IPS-NIHi7 (cell line): ENCODE measurements around the gene SNX13.
A peak's percentile ranks its signal among the peaks of the same experiment; 100 is the strongest.

Experiments used
- DNase-seq: peaks from one replicate; pipeline ENCODE4 v3.0.0; 2012; ENCODE audit warnings: mixed read lengths; ENCODE audit errors: extremely low spot score

Gene SNX13

DNA sequence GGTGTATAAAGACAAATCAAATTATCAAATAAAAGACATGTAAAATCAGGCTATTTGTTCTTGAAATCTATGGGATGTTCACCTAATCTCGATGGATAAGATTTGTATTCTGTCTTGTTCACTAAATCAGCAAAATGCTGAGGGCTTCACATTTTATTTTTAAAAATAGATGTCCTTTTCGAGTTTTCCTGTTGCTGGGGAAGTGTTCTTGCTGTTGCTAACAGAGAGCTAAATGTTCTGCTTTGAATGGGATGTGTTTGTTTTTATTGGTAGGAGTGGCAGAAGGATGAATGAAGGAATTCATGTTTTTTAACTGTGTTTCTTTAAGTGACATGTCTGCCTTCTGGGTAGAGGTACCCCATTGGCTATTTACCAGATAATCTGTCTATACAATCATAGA lies 7.3 kb upstream of the SNX13 start:
- no peak for DNase-seq

DNA sequence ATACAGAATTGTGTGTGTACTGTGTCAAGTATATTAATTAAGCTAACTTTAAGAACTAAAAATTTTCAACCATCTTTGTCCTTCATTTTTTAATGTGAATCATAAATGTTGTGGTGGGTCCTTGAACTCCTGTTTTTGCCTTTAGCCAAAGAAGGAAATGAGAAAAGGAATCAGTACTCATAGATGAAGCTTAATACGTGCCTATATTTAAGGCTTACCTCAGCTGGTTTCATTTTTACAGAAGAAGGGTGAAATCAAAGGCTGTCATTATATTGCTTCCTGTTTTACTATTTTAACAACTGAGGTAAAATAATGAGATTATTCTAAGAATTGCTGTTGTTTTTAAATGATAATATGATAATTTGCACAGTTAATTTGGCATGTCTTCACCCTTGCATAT lies 6.3 kb upstream of the SNX13 start:
- no peak for DNase-seq

DNA sequence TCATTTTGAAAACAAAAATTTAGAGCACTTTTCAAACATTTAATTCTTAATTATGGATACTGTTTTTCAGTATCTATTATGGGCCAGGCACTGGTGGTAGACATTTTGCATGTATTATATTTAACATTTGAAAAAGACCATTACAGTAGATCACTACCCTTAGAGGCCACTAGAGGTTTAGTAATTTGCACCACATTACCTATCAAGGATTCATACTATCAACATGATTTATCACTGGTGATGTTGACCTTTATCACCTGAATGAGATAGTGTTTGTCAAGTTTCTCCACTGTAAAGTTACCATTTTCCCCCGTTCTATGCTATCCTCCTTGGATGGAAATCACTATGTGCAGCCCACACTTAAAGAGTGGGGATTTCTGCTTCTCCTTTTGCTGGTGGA lies 4.4 kb upstream of the SNX13 start:
- no peak for DNase-seq

DNA sequence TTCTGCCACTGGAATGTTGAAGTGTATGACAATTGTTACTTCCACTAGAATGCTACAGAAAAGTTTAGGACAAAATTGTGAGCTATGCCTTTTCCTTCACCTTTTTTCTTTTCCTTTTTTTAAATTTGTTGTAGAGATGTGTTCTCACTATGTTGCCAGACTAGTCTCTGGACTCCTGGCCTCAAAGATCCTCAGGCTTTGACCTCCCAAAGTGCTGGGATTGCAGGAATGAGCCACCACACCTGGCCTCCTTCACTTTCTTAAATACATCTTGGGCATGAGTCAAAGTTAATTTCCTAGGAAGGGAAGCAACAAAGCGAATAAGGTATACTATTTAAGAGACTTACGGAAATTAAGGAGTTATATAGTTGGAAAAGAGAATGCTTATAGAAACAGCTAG lies 2.7 kb upstream of the SNX13 start:
- DNase-seq, result no peak

DNA sequence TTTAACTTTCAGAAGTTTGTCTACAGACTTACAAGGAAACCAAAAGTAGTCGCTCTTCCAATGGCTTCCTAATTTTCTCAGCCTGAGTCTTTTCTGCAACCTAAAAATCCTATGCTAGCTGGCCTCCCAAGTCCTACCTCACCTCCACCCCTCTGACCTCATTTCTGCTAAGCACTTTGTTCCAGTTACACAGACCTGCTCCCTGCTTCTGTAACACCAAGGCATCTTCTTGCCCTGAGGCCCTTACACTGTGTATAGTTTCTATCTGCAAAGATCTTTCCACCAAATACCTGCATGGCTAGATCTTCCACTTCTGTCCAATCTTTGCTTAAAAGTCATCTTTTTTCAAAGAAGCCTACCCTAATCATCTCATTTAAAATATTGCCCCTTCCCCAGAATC lies 1.9 kb upstream of the SNX13 start:
- no peak for DNase-seq

DNA sequence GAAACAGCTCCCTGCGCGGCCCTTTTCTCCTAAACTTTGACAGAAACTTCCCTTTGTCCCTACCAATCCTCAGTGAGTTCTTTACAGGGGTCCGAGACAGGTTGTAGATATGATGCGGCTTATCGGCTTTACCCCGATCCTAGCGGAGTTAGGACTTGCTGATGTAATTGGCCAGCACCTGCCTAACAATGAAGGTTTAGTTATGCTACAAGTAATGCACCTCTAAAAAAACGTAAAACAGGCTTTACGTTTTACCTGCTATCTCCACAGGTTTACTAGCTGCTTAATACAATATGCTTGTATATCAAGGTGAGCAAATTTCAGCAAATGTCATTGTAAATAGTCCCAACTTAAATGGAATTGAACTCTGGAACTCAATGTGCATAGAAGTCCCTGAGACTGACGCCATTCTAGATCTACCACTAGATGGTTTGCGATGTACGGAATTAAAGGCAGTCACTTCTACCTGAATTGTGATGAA lies 697 bp upstream of the SNX13 start:
- DNase-seq, result peak; percentile 35

DNA sequence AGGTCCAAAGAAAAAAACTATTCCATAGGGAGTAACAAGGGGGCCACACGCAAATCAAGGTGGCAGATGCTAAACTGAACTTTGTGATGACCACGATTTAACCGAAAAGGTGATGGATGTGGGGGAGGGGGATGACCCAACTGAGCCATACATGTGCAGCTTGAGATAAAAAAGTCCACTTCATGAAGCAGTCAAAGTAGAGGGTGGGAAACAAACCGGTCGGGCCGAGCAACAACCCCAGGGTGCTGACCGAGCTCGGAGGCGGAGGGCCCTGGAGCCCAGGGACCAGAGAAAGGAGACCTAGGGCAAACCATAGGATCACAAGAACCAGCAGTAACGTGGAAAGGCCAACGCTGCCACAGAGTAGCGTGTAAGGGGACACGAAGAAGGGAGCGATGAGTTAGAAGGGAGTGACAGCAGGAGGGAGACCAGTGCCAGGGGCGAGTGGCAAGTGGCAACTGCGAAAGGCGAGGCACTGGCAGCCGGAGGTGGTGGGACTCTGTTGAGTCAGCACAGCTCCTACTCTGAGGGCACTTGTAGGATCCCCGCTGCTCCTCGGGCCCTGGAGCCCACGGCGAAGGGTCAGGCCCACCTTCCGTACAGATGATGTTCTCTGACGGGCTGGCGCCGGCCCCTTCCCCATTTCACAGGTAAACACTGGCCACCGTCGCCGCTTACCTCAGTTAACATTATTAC lies 540 bp downstream of the SNX13 start:
- DNase-seq, result peak; percentile 29

DNA sequence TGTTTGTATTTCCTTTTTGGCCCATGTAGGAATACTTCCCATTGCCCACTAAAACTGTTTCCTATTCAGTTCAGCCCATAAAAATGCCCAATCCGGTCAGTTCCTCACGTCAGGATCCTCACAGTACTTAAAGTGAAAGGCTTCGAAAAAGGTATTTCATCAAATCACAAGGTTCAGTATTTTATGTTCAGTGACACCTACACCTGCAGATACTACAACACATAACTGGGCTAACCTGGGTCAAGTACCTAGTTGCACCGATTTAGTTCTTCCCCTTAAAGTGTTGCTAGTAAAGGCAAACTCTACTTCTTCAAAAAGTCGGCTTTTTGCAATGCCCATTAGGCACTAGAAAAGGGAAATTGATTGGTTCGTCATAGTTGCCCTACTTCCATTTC lies 1.1 kb downstream of the SNX13 start:
- no peak for DNase-seq

DNA sequence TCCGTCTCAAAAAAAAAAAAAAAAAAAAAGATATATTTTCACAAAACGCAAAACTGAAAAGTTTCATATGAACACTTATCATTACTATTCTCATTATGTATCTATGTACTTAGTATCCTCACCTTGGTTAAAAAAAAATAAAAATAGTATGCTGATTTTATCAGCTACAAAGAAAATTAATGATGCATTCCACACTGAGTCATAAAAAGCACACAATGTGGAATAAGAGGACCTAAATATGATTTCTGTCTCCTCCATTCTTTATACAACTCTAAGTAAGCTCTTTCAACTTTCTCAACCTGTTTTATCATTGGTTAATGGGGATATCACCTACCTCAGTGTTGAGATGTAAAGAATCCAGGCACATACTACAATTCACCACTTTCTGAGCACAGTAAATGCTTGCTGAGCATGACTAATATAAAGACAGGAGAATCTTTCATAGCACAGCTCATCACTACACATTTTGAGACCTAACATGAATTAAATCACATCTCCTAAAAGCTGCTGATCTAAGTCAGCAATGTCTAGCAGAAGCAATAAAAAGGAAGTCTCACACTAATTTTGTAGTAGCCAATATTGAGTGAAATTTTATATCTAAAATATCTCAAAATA lies 2.7 kb downstream of the SNX13 start:
- DNase-seq, result no peak

DNA sequence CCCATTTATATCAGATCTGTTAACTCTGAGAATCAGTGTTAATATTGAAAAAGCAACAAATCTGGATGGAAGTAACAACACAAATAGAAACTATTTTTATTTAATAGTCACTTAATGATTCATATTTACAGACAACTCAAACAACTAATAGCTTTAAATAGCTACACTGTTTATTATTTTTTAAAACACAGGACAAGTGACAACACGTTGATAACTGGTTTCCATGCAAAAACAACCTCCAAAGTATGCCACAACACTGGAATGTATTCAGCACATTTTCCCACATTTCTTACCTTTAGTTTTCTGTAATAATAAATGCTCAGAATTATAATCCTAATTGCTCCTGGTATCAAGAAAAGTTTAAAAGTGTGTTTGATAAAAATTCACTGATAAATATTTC lies 4.0 kb downstream of the SNX13 start:
- DNase-seq, result no peak

DNA sequence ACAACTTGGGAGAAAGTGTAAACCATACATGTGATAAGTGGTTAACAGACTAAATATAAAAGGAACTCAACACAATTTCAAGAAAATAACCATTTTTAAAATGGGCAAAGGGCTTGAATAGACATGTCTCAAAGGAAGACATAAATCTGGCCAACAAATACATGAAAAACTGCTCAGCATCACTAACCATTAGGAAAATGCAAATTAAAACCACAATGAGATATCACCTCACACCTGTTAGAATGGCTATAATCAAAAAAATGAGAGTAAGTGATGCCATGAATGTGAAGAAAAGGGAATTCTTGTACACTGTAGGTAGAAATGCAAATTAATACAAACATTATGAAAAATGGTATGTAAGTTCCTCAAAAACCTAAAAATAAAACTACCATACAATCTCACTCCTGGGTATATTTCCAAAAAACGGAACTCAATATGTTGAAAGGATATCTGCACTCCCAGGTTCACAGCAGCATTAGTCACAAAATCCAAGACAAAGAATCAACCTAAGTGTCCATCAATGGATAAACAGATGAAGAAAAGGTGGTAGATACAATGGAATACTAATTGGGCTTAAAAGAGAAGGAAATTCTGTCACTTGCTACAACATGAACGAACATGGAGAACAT lies 5.6 kb downstream of the SNX13 start:
- no peak for DNase-seq

DNA sequence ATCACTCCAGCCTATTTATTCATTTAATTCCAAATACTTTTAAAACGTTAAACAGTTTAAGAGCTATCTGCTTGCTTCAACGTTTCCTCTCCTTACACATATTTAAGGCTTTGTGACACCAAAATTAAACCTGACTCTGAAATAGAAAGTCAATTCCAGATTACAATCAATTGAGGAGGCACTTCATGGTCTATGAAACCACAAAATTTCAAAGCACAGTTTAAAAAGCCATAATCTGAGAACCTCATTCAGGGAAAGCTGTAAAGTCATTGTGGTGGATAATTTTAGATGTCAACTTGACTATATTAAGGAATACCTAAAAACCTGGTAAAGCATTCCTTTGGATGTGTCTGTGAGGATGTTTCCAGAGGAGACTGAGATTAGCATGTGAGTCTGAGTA lies 6.2 kb downstream of the SNX13 start:
- no peak for DNase-seq

DNA sequence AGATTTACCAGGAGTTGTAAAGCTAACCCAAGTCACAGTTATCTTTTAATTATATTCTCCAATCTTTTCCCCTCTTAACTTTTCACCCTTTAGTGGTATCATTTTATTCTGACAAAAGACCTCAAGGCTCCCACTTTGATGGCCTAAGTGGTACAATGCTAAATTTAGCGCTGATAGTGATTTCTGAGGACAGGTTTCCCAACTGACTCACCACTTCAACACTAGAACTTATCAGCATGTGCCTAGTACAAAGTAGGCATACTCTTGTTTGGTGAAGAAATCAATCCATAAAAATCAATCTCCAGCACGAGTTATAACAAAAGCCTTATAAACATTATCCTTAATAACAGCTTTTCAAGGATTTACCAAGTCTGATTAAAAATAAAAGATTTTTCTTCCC lies 7.5 kb downstream of the SNX13 start:
- DNase-seq, result no peak

DNA sequence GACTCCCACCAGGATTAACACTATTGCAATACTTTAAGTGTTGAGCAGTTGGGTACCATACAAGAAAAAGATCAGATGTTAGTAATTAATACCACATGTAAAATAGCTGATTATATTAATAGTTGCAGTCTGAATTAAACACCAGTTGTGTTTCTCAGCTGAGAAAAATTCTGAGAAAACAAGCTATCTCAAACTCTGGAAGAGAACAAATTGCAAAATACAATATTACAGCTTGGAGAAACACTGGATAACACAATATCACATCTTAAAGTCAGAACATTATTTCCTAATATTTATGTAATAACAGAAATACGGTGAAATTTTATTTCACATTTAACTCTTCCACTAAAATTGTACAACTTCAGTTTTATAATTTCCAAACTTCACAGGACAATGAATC lies 9.2 kb downstream of the SNX13 start:
- DNase-seq, result no peak

DNA sequence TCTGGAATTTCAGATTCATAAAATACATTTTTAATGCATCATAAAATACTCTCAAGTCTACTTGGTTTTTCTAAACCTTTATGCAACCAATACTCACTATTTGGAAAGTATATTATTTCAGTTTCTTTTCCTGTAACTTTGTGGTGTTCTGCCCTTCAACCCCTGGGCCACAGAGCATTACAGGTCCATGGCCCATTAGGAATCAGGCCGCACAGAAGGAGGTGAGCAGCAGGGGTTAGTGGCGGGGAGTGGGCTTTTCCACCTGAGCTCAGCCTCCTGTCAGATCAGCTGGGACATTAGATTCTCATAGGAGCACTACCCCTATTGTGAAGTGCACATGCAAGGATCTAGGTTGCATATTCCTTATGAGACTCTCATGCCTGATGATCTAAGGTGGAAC lies 9.7 kb downstream of the SNX13 start:
- DNase-seq, result no peak

DNA sequence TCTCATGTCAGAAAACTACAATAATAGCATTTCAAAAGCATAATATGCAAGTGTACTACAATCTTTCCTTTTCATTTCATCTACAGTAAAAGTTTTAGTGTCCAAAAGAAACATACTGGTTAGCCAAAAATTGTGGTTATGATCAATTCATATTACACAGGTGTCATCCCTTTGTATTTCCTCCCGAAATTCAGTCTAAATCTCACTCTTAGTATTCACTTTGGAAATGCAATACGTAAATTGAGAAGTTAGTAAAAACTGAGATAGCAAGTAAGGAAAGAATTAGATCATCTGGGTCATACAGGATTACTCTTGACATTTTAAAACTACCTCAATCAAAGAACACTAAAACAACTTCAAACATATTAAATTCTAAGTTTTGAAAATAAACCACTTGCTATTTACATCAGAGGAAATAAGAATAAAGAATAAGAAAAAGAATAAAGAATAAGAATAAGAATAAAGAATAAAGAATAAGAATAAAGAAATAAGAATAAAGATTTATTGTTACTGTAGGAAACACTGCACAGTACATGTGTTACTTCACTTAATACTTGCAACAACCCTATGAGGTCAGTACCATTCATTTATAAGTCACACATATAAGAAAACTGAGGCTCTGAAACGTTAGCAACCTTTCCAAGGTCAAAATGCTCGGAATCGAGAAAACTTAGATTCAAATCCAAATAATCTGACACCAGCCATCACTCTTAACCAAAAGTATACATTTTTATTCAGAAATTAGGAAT lies 10.5 kb downstream of the SNX13 start:
- no peak for DNase-seq

DNA sequence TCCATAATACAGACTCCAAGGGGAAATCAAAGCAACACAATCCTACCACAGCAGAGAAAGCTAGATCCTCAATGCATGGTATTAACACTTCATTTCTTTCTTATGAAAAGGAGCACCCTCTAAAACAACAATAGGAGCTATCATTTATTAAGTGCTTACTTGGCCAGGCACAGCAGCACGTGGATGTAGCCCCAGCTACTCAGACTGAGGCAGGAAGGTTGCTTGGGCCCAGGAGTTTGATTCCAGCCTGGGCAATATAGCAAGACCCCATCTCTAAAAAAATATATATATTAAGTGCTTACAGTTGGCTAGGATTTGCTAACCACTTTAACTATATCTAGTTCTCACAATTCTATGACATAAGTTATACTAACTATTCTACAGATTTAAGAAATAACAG lies 12.2 kb downstream of the SNX13 start:
- no peak for DNase-seq

DNA sequence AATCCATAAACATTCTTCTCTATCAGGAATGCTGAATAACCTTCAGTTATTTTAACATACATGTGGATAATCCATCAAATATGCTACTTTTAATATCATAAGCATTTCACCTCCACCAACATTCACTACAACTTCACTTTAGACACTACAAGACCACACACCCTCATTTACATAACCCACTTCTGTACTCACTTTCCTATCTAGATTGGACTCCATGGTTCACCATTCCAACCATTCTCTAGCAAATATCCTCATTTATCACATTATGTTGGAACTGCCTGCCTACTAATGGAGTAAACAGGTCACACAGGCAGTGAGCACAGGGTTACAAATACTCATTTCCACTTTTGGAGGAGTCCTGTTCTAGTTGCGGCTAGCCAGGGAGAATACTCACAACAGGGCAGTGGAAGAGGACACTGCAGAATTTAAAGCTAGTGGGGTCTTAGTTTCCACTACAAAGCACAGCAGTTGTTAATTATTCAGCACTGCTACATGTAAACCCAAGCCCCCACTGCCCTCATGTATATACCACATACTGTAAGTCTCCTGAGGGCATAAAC lies 18.4 kb downstream of the SNX13 start:
- no peak for DNase-seq

DNA sequence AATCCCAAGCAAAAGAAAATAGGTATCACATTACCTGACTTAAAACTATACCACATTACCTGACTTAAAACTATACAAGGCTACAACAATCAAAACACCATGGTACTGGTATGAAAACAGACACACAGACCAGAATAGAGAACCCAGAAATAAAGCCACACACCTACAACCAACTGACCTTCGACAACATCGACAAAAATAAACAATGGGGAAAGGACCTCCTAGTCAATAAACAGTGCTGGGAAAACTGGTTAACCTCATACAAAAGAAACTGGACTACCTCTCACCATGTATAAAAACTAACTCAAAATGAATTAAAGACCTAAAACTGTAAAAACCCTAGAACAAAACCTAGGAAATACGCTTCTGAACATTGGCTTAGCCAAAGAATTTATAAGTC lies 22.5 kb downstream of the SNX13 start:
- DNase-seq, result no peak

DNA sequence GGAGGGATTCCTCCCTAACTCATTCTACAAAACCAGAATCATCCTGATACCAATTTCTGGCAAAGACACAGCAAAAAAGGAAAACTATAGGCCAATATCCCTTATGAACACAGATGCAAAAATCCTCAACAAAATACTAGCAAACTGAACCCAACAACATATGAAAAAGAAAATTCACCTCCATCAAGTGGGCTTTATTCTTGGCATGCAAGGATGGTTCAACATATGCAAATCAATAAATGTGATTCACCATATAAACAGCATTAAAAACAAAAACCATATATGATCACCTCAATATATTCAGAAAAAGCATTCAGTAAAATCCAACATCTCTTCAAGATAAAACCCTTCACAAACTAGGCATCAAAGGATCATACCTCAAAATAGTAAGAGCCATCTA lies 23.5 kb downstream of the SNX13 start:
- DNase-seq, result no peak

DNA sequence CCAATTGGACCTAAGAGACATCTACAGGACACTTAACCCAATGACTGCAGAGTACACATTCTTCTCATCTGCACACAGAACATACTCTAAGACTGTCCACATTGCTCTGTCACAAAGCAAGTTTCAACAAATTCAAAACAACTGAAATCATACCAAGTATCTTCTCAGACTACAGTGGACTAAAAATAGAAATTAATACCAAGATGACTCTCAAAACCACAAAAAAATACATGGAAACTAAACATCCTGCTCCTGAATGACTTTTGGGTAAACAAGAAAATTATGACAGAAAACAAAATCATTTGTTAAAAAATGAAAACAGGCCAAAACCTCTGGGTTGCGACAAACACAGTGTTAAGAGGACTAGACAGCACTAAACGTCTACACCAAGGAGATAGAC lies 24.5 kb downstream of the SNX13 start:
- DNase-seq, result no peak

DNA sequence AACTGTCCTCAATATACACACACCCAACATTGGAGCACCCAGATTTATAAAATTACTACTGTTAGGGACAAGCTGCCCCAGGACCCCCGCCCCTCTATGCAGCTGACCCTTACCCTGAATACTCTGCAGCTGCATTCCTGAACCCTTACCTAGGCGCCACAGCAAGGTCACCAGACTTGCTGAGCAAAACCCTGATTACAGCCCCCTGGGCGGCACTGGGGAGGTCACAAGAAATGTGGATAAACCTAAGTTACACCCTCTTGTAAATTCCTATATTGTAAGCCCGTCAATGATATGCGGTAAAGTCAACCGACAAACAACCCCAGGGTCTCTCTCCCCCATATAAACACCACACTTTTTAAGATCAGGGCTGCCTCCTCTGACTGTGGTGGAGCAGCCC lies 25.1 kb downstream of the SNX13 start:
- DNase-seq, result no peak
